Fibroblast of lung (primary cell): Measurements from ENCODE around the gene BTBD1. TPM values are rescaled to one million over a fixed set of nuclear protein-coding genes. Genes with fewer than 3 reads are reported as not detected.
"Not testable (repeated sequence)": the region's sequence is repeated elsewhere in the genome, so short reads cannot be mapped to it uniquely, and the experiment has no call there.

ENCODE experiments used
- DNase-seq, 2 donors: peaks; one replicate each; pipeline versions ENCODE4 v3.0.0 to v3.0.0-alpha.2; 2010; ENCODE audit warnings: low read depth in 2 of 2
- H2AFZ ChIP-seq: 2 replicates; pipeline ENCODE4 v1.5.1; 2012; ENCODE audit warnings: low read length, control low read depth, inconsistent platforms
- H3K27ac ChIP-seq: 2 replicates; pipeline ENCODE4 v1.5.1; 2011; ENCODE audit warnings: low read length, control low read depth; ENCODE audit not compliant: insufficient read depth
- H3K27me3 ChIP-seq: 2 replicates; pipeline ENCODE4 v1.5.1; 2011; ENCODE audit warnings: mild to moderate bottlenecking, low read length; ENCODE audit not compliant: control insufficient read depth, insufficient read depth
- H3K36me3 ChIP-seq: 2 replicates; pipeline ENCODE4 v1.5.1; 2011; ENCODE audit warnings: low read length; ENCODE audit not compliant: control insufficient read depth, insufficient read depth
- H3K4me1 ChIP-seq: 2 replicates; pipeline ENCODE4 v1.5.1; 2011; ENCODE audit warnings: low read length; ENCODE audit not compliant: control insufficient read depth, insufficient read depth; ENCODE audit errors: extremely low read depth
- H3K4me2 ChIP-seq: 2 replicates; pipeline ENCODE4 v1.5.1; 2011; ENCODE audit warnings: low read length, control low read depth; ENCODE audit not compliant: insufficient read depth; ENCODE audit errors: extremely low read depth
- H3K4me3 ChIP-seq, 4 experiments: fragments of 200-600 bp in 1 of 4; sonication (generic) in 1 of 4; replicated peaks in 1 of 4; 2 replicates each; pipeline ENCODE4 v1.5.1; 2011 to 2016; ENCODE audit warnings: low read length in 4 of 4, low read depth in 3 of 4, mild to moderate bottlenecking in 3 of 4, control low read depth in 2 of 4, inconsistent platforms in 1 of 4, mixed read lengths in 1 of 4; ENCODE audit not compliant: insufficient read depth in 1 of 4; ENCODE audit errors: control extremely low read depth in 1 of 4
- H3K79me2 ChIP-seq: 2 replicates; pipeline ENCODE4 v1.5.1; 2012; ENCODE audit warnings: mild to moderate bottlenecking, low read length, inconsistent platforms; ENCODE audit not compliant: control insufficient read depth, insufficient read depth
- H3K9ac ChIP-seq: 2 replicates; pipeline ENCODE4 v1.5.1; 2011; ENCODE audit warnings: mild to moderate bottlenecking, low read length, control low read depth; ENCODE audit not compliant: insufficient read depth
- H3K9me3 ChIP-seq: 2 replicates; pipeline ENCODE4 v1.5.1; 2012; ENCODE audit warnings: low read depth, low read length; ENCODE audit not compliant: control insufficient read depth, insufficient read depth
- H4K20me1 ChIP-seq: 2 replicates; pipeline ENCODE4 v1.5.1; 2011; ENCODE audit warnings: low read length; ENCODE audit not compliant: control insufficient read depth, insufficient read depth; ENCODE audit errors: extremely low read depth
- EZH2 ChIP-seq: IDR thresholded peaks from 2 replicates; pipeline ENCODE4 v1.5.1; 2012; ENCODE audit warnings: low read length, control low read depth, mild to moderate bottlenecking; ENCODE audit errors: missing control alignments
- polyA plus RNA-seq, 2 donors: library from polyadenylated mRNA; depleted of rRNA in 1 of 2; stranded (reverse) in 1 of 2; unstranded in 1 of 2; fragments of >200 nt; gene quantifications; 2 replicates each; pipeline ENCODE4 v1.2.1, GENCODE V29; 2011 to 2012; ENCODE audit warnings: missing spikeins in 1 of 2
- total RNA-seq: library from RNA; depleted of rRNA; stranded (reverse); fragments of >200 nt; gene quantifications from 2 replicates; pipeline ENCODE4 v1.2.1, GENCODE V29; 2014
- TF ChIP-seq, protein P1 (sequence below), 2 donors: IDR thresholded peaks in 1 of 2; conservative IDR thresholded peaks in 1 of 2; 1 replicate in 1 of 2; 2 replicates in 1 of 2; pipeline ENCODE4 v1.5.1; 2011 to 2012; ENCODE audit warnings: low read length in 2 of 2, control low read depth in 1 of 2, inconsistent platforms in 1 of 2, low read depth in 1 of 2, mild to moderate bottlenecking in 1 of 2

The BTBD1 gene
- total and polyA plus RNA-seq, 2 donors (not counting 1 experiment from before 2014, with no cell fraction given) = 84.0 to 105 TPM

DNA sequence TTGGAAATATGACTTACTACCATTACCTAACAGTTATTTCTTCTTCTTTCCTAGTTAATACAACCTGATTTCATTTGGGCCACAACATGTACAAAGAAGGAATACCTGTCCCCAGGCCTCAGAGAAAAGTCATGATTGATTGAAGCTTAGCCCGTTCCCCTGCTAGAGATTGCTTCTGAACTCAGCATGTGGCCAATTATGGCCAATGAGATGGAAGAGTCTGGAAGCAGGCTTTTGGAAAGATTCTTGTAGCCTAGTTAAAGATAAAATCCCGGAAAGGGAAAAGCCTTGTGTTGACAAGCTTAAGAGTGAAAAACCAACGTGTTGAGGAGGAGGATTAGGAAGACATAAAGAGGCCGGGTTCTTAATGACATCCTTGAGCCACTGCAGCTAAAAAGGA lies 23.4 kb upstream of the BTBD1 start:
- no peak overlapping the region for H3K27ac ChIP-seq
- no peaks in the 10 kb centered on the region for H3K9me3 ChIP-seq
- H3K4me3 ChIP-seq = no peak overlapping the region
- H3K79me2 ChIP-seq = no peaks in the 10 kb centered on the region
- no peak overlapping the region for H2AFZ ChIP-seq
- DNase-seq = no peak
- no peaks in the 10 kb centered on the region for H3K27me3 ChIP-seq
- H3K9ac ChIP-seq = no peak overlapping the region
- no peaks in the 10 kb centered on the region for H3K4me1 ChIP-seq
- H4K20me1 ChIP-seq = no peaks in the 10 kb centered on the region
- no peaks in the 10 kb centered on the region for H3K36me3 ChIP-seq
- no peak overlapping the region for H3K4me2 ChIP-seq
- TF ChIP-seq, protein P1, sequence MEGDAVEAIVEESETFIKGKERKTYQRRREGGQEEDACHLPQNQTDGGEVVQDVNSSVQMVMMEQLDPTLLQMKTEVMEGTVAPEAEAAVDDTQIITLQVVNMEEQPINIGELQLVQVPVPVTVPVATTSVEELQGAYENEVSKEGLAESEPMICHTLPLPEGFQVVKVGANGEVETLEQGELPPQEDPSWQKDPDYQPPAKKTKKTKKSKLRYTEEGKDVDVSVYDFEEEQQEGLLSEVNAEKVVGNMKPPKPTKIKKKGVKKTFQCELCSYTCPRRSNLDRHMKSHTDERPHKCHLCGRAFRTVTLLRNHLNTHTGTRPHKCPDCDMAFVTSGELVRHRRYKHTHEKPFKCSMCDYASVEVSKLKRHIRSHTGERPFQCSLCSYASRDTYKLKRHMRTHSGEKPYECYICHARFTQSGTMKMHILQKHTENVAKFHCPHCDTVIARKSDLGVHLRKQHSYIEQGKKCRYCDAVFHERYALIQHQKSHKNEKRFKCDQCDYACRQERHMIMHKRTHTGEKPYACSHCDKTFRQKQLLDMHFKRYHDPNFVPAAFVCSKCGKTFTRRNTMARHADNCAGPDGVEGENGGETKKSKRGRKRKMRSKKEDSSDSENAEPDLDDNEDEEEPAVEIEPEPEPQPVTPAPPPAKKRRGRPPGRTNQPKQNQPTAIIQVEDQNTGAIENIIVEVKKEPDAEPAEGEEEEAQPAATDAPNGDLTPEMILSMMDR (conservative IDR thresholded peaks at IDR 0.05 in 1 of 2, IDR thresholded peaks at IDR 0.05 in 1 of 2; ENCODE audit: low read depth in 1 of 2, low read length in 2 of 2) = no peak
- TF ChIP-seq EZH2 = no peak

DNA sequence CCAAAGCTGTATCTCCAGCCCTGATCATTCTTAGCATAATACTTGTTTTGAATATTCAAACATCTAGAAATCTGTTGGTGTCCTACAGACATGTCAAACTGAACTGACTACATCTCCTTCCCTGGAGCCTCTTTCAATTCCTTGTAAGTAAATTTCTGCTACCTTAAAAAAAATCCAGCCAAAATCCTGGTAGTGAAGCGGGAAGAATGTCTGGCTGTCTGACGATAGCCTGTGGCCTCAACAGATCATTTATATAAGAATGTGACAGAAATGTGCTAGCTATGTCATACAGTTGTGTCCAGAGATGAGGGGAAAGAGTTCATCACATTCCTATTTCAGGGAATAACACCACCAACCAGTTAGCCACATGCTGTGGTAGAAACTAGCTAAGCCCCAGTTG lies 21.8 kb upstream of the BTBD1 start:
- TF ChIP-seq, protein P1 (conservative IDR thresholded peaks at IDR 0.05 in 1 of 2, IDR thresholded peaks at IDR 0.05 in 1 of 2; ENCODE audit: low read depth in 1 of 2, low read length in 2 of 2) = no peak
- no peak for TF ChIP-seq EZH2
- Histone ChIP-seq H4K20me1 (no peaks in the 10 kb centered on the region), H3K9me3 (no peaks in the 10 kb centered on the region), H3K36me3 (no peaks in the 10 kb centered on the region), H3K9ac (no peak overlapping the region), H3K79me2 (no peaks in the 10 kb centered on the region), H3K27me3 (no peaks in the 10 kb centered on the region), H3K4me2 (no peak overlapping the region), H3K27ac (no peak overlapping the region), H3K4me1 (no peaks in the 10 kb centered on the region), H2AFZ (no peak overlapping the region), H3K4me3 (no peak overlapping the region)
- DNase-seq = no peak

DNA sequence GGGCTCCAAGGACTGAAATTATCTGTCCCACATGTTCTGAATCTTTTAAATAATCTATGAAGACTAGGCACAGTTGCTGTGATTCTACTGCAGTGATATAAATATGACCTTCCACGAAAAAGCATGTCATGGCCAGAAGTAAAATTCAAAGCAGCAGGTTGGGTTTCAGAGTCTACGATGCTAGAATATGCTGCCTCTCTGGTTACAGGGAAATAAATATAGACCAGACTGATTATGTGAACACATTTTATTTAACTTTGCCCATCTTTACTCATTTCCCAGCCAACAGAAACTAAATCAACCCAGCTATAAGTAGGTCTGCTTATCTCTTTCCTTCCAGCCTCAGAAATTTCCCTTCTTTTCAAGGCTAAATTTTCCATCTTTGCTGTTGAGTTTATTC lies 20.5 kb upstream of the BTBD1 start:
- Histone ChIP-seq H3K36me3 (no peaks in the 10 kb centered on the region), H2AFZ (no peak overlapping the region), H3K4me1 (no peaks in the 10 kb centered on the region), H3K79me2 (no peaks in the 10 kb centered on the region), H3K9me3 (no peaks in the 10 kb centered on the region), H3K4me3 (no peak overlapping the region), H3K27ac (no peak overlapping the region), H3K9ac (no peak overlapping the region), H4K20me1 (no peaks in the 10 kb centered on the region), H3K4me2 (no peak overlapping the region), H3K27me3 (no peaks in the 10 kb centered on the region)
- no peak for DNase-seq
- TF ChIP-seq EZH2 = no peak
- TF ChIP-seq, protein P1 (conservative IDR thresholded peaks at IDR 0.05 in 1 of 2, IDR thresholded peaks at IDR 0.05 in 1 of 2; ENCODE audit: low read depth in 1 of 2, low read length in 2 of 2) = no peak

DNA sequence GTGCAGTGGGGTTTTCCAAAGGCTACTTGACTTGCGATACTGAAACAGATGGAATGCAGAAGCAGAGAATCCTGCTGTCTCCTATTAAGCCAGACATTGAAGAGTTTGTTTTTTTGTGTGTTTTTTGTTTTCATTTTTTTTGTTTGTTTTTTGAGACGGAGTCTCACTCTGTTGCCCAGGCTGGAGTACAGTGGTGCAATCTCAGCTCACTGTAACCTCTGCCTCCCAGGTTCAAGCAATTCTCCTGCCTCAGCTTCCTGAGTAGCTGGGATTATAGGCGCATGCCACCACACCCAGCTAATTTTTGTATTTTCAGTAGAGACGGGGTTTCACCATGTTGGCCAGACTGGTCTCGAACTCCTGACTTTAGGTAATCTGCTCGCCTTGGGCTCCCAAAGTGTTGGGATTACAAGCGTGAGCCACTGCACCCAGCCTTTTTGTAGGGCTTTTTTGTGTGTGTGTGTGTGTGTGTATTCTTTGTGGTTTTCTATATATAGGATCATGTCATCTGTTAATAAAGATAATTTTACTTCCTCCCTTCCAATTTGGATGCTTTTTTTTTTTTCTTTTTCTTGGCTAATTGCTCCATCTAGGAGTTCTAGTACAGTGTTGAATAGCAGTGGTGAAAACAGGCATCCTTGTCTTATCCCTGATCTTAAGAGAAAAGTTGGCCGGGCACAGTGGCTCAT lies 19.0 kb upstream of the BTBD1 start:
- not testable (repeated sequence) for H2AFZ ChIP-seq, H3K9me3 ChIP-seq, H3K4me1 ChIP-seq, H4K20me1 ChIP-seq, H3K79me2 ChIP-seq, H3K4me3 ChIP-seq, H3K27me3 ChIP-seq, H3K9ac ChIP-seq, DNase-seq, H3K36me3 ChIP-seq, H3K27ac ChIP-seq, H3K4me2 ChIP-seq

DNA sequence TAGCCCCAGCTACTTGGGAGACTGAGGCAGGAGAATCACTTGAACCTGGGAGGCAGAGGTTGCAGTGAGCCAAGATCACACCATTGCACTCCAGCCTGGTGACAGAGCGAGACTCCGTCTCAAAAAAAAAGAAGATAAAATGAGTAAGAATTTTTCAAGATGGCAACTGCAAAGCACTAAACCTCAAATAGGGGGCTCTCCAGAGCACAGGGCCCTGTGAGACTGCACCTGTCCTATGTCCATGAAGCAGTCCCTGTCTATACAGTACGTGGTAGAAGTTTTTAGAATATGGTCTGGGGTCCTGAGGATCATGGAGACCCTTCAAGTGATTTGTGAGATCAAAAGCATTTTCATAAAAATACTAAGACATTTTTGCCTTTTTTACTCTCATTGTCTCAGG lies 18.4 kb upstream of the BTBD1 start:
- not testable (repeated sequence) for DNase-seq, H3K27ac ChIP-seq, H3K79me2 ChIP-seq

More for the DNA sequence above, 18.4 kb upstream of the BTBD1 start:
- not testable (repeated sequence) for H2AFZ ChIP-seq, H3K36me3 ChIP-seq, H3K4me3 ChIP-seq, H3K9ac ChIP-seq, H3K9me3 ChIP-seq, H4K20me1 ChIP-seq, H3K4me1 ChIP-seq, H3K4me2 ChIP-seq, H3K27me3 ChIP-seq
